Psoas muscle (tissue), 8 donors: Measurements from ENCODE around the gene RPGRIP1L. TPM values are rescaled to one million over a fixed set of nuclear protein-coding genes. Genes with fewer than 3 reads are reported as not detected.

Source experiments
- ATAC-seq, 4 donors: fragments of 200-7000 bp; cut with Tn5 transposase; one replicate each; pipeline ENCODE4 v1.9.1; 2020; ENCODE audit warnings: moderate library complexity in 3 of 4, mild to moderate bottlenecking in 2 of 4
- DNase-seq, 2 donors: peaks; one replicate each; pipeline ENCODE4 v3.0.0-alpha.2; 2020
- H3K27ac ChIP-seq: fragments of 200-600 bp; one replicate; pipeline ENCODE4 v1.8.0; 2022
- H3K27me3 ChIP-seq, 3 donors: fragments of 200-600 bp in 1 of 3; one replicate each; pipeline versions ENCODE4 v1.6.1 to v1.8.0; 2013 to 2022; ENCODE audit warnings: low read length in 2 of 3, mild to moderate bottlenecking in 2 of 3, moderate library complexity in 1 of 3; ENCODE audit not compliant: insufficient read depth in 3 of 3
- H3K36me3 ChIP-seq, 2 donors: fragments of 200-600 bp in 1 of 2; one replicate each; pipeline versions ENCODE4 v1.6.1 to v1.8.0; 2013 to 2022; ENCODE audit warnings: low read depth in 1 of 2, mild to moderate bottlenecking in 1 of 2, moderate library complexity in 1 of 2; ENCODE audit not compliant: insufficient read depth in 1 of 2
- H3K4me1 ChIP-seq: fragments of 200-600 bp; one replicate; pipeline ENCODE4 v1.8.0; 2022
- H3K4me3 ChIP-seq: fragments of 200-600 bp; one replicate; pipeline ENCODE4 v1.8.0; 2022; ENCODE audit warnings: mild to moderate bottlenecking
- H3K9me3 ChIP-seq: fragments of 200-600 bp; one replicate; pipeline ENCODE4 v1.8.0; 2022
- WGBS, 3 donors: extraction: QIAGEN DNeasy Blood & Tissue Kit; methylation state at CpG; one replicate each; pipeline versions ENCODE4 v1.1.6 to v1.1.7; 2013; 5-methylcytosine and 5-hydroxymethylcytosine counted together
- intact Hi-C, 2 donors: fragments of 100-400 bp; cut with DNase I; formaldehyde crosslinking; loops; one replicate each; pipeline versions ENCODE4 v1.11.0 to v1.14.2; 2022
- polyA plus RNA-seq, 3 donors: library from polyadenylated mRNA; stranded (reverse); fragments of 200-250 nt; gene quantifications; one replicate each; pipeline ENCODE4 v1.2.3, GENCODE V29; 2013
- total RNA-seq, 4 donors: library from RNA; stranded (reverse); fragmentation: NEBNext Ultra II Directional in 2 of 4; extraction: Animal tissue kit (Norgen Biotek cat#: 25700) in 2 of 4; gene quantifications; one replicate each; pipeline versions ENCODE4 v1.2.1 to v1.2.4, GENCODE V29; 2021 to 2023
- TF ChIP-seq, protein P1 (sequence below): fragments of 200-600 bp; IDR thresholded peaks from one replicate; pipeline ENCODE4 v1.8.0; 2022; ENCODE audit warnings: antibody characterized with exemption
- donor health status: healthy with polysubstance abuse.
- donor health status: DM: no; HTN: no; CAD: no; lungs with moderate emphysema.
- donor health status: Bipolar disorder and iron deficiency.
- donor health status: healthy.
- donor health status: DM: yes; HTN: yes; CAD: no.
- donor health status: DM: no; HTN: no; CAD: no.
- donor health status: DM: no; HTN: no; CAD: no.
- donor health status: DM: yes; HTN: yes; CAD: no.

The RPGRIP1L gene
- total and polyA plus RNA-seq, 7 donors: 0.81 to 2.6 (median 1.5) TPM

DNA sequence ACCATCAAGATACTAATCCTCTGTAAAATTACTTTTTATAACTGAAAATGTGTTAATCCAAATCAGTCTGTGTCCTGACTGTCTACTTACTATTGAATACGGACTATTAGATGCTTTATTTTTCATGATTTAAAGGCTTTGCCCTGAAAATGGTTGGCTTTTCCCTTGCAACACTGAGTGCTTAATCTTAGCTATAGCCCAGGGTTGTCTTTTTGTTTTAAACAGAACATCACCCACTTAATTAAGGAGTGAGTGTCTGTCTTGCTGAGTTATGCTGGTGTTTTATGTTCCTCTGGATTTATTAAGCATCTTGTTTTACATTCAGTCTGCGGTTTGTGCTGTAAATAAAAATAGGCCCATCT, 11.3 kb upstream of the RPGRIP1L start:
- 37 to 80% (median 52%) methylated on average over 2 of the region's 2 CpGs for WGBS, 3 donors
- Histone ChIP-seq H3K27me3 (no peaks in the 10 kb centered on the region), H3K36me3 (no peaks in the 10 kb centered on the region), H3K4me1 (peaks cover 35% of the 10 kb centered on the region), H3K9me3 (no peaks in the 10 kb centered on the region), H3K27ac (no peak overlapping the region), H3K4me3 (no peak overlapping the region)
- intact Hi-C loops: no loop called here
- ATAC-seq (no peak), DNase-seq (no peak)
- TF ChIP-seq, protein P1, sequence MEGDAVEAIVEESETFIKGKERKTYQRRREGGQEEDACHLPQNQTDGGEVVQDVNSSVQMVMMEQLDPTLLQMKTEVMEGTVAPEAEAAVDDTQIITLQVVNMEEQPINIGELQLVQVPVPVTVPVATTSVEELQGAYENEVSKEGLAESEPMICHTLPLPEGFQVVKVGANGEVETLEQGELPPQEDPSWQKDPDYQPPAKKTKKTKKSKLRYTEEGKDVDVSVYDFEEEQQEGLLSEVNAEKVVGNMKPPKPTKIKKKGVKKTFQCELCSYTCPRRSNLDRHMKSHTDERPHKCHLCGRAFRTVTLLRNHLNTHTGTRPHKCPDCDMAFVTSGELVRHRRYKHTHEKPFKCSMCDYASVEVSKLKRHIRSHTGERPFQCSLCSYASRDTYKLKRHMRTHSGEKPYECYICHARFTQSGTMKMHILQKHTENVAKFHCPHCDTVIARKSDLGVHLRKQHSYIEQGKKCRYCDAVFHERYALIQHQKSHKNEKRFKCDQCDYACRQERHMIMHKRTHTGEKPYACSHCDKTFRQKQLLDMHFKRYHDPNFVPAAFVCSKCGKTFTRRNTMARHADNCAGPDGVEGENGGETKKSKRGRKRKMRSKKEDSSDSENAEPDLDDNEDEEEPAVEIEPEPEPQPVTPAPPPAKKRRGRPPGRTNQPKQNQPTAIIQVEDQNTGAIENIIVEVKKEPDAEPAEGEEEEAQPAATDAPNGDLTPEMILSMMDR: no peak

DNA sequence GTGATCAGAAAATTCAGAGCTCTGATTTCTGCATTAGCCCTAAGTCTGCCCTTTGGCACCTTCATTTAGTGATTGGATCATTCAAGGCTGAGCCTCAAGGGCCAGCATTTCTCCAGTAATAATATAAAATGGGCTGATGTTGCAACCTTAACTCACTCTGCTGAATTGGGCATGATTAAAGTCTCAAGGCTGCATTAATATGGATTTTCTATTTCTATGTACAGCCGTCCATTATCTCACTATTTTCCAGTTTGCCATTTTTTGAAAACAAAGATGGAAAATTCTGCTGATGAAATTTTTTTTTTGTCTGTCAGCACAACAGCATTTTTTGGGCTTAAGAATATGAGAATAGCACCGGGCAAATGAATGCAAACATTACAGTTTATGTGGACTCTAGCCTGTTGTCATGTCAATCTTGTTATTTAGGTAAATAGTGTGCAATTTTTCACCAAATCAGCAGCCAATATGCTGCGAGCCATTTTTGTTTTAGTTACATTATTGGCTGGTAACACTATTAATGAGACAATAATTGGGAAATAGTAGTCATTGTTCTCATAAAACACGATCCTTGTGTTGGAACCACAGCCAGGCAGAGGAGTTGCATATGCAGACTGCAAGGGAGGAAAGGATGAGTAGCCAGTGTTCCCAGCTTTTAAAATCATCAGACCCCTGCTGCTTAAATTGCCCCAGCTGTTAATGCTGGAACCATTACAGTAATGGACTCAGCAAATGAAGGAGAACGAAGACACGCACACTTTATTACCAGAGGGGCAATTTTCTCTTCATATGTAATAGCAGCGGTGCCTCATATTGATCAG, 10.8 kb upstream of the RPGRIP1L start:
- intact Hi-C loops: no loop called here
- WGBS, 3 donors: 31 to 45% (median 35%) methylated on average over 7 of the region's 7 CpGs
- ATAC-seq: peak in 2 of 4 donors; percentile 62 to 75
- DNase-seq: no peak
- TF ChIP-seq, protein P1: no peak
- Histone ChIP-seq H3K4me1 (peaks cover 35% of the 10 kb centered on the region), H3K9me3 (no peaks in the 10 kb centered on the region), H3K27ac (no peak overlapping the region), H3K36me3 (no peaks in the 10 kb centered on the region), H3K4me3 (no peak overlapping the region), H3K27me3 (no peaks in the 10 kb centered on the region)

DNA sequence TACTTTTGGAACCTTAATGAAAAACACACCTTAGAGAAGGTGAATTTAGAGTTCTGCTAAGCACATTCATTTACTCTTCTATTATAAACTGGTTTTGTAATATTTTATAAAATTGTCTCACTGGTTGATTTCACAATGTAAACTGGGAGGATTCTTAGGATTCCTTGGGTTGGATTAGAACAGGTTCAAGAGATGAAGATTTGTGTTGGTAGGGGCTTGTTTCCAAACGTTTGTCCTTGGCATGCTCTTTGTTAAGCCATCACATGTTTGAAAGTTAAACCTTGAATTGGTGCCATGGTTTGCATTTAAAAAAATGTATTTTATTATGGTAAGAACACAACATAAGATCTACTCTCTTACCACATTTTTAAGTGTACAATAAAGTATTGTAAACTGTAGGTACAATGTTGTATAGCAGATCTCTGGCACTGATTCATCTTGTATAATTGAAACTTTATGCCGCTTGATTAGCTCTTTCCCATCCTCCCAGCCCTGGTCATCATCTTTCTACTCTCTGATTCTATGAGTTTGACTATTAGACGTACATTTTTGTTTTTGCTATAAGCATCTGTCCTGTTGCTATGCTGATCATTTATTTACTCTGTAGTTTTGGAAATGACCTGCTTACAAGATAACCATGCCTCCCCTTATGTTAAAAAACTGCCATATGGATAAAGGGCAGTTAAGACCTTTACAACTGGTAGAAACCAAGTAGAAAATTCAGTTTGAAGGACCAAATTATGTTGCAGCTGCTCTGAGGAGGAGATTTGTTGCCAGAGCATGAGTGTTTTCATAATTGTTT, 9.9 kb upstream of the RPGRIP1L start:
- WGBS, 3 donors: 36 to 54% (median 38%) methylated on average over 3 of the region's 3 CpGs
- TF ChIP-seq, protein P1: no peak
- Histone ChIP-seq H3K4me1 (peaks cover 35% of the 10 kb centered on the region), H3K27me3 (no peaks in the 10 kb centered on the region), H3K36me3 (no peaks in the 10 kb centered on the region), H3K4me3 (no peak overlapping the region), H3K9me3 (no peaks in the 10 kb centered on the region), H3K27ac (no peak overlapping the region)
- intact Hi-C loops: no loop called here
- DNase-seq: no peak
- ATAC-seq: peak in 1 of 4 donors; percentile 27

DNA sequence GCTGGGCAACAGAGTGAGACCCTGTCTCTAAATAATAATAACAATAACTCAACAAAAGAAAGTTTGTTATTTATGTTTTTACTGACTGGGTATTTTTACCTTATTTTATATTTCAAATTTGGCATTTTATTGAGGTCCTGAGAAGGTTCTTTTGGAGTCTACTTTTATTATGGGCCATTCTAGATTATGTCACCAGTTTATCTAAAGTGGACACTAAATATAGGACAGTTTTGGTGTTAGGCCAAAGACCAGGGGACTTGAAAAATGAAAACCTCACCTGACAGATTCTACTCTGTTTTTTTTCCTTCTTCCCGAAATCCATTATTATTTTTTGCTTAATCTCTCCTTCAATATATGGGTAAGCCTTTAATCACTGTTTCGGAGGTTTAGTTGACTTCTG, 8.4 kb upstream of the RPGRIP1L start:
- H3K36me3 ChIP-seq: no peaks in the 10 kb centered on the region
- WGBS, 3 donors: 89 to 100% (median 90%) methylated on average over 2 of the region's 2 CpGs
- no peak for ATAC-seq
- no peaks in the 10 kb centered on the region for H3K9me3 ChIP-seq
- no peak overlapping the region for H3K4me3 ChIP-seq
- intact Hi-C loops: no loop called here
- H3K4me1 ChIP-seq: peaks cover 35% of the 10 kb centered on the region
- no peak overlapping the region for H3K27ac ChIP-seq
- no peaks in the 10 kb centered on the region for H3K27me3 ChIP-seq
- TF ChIP-seq, protein P1: no peak
- DNase-seq: no peak
